Ishikawa (cell line): ENCODE measurements around the gene IL34.

Experiments used
- EGR1 ChIP-seq: IDR thresholded peaks from 2 replicates; pipeline ENCODE4 v1.6.1; 2012
- EP300 ChIP-seq: IDR thresholded peaks from 2 replicates; pipeline ENCODE4 v1.6.1; 2012; ENCODE audit warnings: borderline replicate concordance
- FOXM1 ChIP-seq: IDR thresholded peaks from 2 replicates; pipeline ENCODE4 v1.6.1; 2012; ENCODE audit warnings: low read depth, borderline replicate concordance
- MAX ChIP-seq: IDR thresholded peaks from 2 replicates; pipeline ENCODE4 v1.6.1; 2012
- TAF1 ChIP-seq: IDR thresholded peaks from 2 replicates; pipeline ENCODE4 v1.6.1; 2012; ENCODE audit warnings: low read depth, mild to moderate bottlenecking
- TF ChIP-seq, protein P1 (sequence below): IDR thresholded peaks from 2 replicates; pipeline ENCODE4 v1.6.1; 2012

GRCh38 chr16:70658921-70659320 is 12.6 kb downstream of the IL34 start:
- TF ChIP-seq, protein P1, sequence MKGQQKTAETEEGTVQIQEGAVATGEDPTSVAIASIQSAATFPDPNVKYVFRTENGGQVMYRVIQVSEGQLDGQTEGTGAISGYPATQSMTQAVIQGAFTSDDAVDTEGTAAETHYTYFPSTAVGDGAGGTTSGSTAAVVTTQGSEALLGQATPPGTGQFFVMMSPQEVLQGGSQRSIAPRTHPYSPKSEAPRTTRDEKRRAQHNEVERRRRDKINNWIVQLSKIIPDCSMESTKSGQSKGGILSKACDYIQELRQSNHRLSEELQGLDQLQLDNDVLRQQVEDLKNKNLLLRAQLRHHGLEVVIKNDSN, result no peak
- TF ChIP-seq FOXM1 (no peak), EGR1 (no peak), TAF1 (no peak), EP300 (no peak), MAX (no peak)
